Stimulated activated CD8-positive, alpha-beta memory T cell treated with anti-CD3 and anti-CD28 coated beads, Interleukin-7, amount 100 ng/mL, for 4 hours (primary cell): ENCODE measurements around the gene COL20A1.
"Not testable (repeated sequence)": the region's sequence is repeated elsewhere in the genome, so short reads cannot be mapped to it uniquely, and the experiment has no call there.

Source experiments
- DNase-seq, 2 donors: peaks; one replicate each; pipeline ENCODE4 v3.0.0-alpha.2; 2020; ENCODE audit warnings: low read depth in 2 of 2

Gene COL20A1

DNA sequence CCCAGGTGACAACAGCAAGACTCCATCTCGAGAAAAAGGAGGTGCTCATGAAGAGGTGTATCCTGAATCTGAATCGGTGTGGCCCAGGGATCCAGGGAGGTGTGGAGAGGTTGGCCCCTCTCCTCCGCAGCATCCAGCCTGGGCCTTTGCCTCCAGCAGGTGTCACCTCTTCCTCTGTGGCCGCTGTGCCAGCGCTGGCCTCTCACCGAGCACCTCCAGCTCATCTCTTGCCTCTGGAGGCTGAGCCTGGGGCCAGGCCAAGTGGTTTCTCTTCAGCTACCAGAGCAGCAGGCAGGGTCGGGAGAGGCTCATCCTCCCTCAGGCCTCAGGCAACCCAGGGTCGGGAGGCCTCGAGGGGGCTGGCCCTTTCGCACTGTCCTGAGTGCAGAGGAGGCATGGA, 1.2 kb upstream of the COL20A1 start:
- no peak for DNase-seq

DNA sequence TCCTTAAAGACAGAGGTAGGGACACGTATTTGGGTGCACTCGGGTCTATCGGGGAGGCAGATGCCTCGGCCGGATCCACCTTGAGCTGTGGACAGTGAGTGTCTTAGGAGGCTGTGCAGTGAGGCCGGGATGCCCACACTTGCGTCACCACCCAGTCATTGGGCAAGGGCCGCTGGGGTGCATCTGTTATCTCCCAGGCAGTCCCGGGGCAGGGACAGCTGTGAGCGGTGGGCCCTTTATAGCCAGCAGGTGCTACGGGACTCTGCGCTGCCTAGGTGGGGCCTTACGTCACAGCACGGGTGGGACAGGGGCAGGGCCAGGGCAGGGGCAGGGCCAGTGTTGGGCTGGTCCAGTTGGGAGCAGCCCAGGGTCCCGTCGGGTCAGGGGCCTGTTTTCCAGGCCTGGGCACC, 689 bp upstream of the COL20A1 start:
- no peak for DNase-seq

DNA sequence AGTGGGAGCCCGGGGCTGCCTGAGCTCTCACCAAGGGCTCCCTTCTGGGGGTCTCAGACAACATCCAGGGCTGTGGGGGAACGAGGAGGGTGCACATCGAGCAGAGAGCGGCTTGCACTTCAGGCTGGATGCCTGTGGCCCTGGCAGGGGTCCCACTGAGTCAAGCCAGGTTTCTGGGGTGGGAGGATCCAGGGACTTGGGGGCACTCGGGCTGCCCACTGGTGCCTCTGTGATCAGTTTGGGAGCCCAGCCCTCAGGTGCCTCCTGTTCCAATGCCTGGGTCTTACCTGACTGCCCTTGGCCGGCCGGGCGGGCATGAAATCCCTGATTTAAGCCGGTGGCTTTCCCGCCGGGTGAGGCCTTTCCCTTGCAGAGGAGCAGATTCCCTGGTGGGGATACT, 470 bp downstream of the COL20A1 start:
- DNase-seq = no peak

DNA sequence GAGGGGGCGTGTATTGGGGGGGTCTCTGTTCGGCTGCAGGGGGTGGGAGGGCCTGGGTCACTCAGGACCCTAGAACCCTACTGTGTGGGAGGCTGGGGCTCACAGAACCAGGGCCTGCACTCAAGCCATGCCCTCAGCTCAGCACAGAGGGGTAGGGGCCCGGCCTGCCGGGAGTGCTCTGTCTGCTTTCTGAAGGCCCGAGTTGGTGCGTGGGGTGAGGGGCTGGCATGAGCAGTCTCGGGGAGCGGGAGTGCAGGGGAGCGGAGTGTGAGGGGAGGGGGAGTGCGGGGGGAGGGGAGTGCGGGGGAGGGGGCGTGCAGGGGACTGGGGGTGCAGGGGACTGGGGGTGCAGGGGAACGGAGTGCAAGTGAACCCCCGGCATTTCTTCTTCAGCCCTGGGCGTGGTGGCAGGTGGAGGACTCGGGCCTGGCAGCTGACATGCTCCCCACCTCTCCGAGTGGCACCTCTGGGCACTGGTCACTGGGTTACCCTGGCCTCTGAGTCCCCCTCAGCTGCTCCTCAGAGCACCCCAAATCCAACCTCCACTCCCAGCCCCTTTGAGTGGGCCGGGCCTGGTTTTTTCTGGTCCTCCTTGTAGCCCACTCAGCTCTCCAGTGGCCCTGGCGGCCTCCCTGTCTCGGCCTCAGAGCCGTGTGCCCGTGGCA, 1.0 kb downstream of the COL20A1 start:
- DNase-seq = no peak

DNA sequence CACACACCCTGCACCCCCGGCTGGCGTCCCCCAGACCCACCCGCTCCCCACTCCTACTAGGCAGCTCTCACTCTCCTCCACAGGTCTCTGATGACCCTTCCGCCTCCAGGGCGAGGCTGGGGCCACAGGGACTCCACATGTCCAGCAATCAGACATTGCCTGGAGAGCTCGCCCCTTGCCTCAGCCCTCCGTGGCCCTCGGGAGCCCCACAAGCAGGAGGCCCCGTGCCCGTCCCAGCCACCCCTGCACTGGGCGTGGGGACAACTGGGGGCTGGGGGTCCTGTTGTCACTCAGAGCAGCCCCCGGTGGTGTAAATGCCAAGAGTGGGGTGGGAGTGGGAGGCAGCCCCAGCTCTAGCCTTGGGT, 1.5 kb downstream of the COL20A1 start:
- DNase-seq = no peak

DNA sequence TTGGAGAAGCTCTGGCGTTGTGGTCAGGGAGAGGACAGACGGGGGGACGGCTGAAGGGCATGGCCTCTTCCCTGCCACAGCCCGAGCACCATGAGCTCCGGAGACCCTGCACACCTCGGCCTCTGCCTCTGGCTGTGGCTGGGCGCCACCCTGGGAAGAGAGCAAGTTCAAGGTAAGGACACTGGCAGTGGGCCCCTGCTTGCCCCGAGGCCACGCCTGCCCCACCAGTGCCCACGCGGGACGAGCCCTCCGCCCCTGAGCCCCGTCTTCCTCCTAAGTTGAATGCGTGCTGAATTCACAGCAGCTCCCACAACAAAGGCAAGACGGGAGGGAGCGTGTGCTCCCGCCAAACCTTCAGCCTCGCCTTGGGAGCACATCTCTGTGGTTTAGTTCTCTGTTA, 2.0 kb downstream of the COL20A1 start:
- DNase-seq = no peak

DNA sequence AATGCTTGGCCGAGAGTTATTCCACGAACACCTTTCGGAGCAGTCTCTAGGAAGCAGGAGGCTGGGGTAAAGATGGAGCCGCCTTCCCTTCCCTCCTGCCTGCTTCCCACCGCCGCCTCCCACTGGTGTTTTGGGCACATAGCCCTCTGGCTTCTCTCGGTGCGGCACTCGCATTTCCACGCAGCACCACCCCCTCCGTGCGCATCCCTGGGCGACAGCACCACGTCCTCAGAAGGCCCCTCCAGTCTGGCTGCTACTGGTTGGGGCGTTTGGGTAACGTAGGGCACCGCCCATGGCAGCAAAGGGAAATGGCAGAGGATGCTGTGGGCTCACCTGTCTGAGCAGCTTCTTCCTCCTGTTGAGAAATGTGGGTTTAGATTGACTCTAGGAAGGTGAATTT, 2.4 kb downstream of the COL20A1 start:
- no peak for DNase-seq

DNA sequence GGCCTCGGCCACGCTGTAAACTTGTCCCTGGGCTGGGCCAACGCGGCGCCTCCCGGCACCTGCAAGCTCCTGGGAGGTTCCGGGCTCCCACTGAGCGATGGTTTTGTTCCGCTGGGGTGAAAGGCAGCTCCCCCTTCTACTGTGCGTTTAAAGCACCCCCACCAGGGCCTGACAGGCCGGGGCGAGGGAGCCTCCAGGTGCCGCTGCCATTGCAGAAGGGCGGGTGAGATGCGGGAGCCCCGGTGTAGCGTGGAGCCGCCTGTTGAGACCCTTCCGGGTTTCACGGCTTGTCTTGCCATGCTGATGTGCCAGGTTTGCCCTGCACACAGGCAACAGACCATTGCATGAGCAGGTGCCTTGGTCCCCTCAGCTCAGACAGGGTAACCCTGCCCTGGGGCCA, 2.9 kb downstream of the COL20A1 start:
- no peak for DNase-seq

DNA sequence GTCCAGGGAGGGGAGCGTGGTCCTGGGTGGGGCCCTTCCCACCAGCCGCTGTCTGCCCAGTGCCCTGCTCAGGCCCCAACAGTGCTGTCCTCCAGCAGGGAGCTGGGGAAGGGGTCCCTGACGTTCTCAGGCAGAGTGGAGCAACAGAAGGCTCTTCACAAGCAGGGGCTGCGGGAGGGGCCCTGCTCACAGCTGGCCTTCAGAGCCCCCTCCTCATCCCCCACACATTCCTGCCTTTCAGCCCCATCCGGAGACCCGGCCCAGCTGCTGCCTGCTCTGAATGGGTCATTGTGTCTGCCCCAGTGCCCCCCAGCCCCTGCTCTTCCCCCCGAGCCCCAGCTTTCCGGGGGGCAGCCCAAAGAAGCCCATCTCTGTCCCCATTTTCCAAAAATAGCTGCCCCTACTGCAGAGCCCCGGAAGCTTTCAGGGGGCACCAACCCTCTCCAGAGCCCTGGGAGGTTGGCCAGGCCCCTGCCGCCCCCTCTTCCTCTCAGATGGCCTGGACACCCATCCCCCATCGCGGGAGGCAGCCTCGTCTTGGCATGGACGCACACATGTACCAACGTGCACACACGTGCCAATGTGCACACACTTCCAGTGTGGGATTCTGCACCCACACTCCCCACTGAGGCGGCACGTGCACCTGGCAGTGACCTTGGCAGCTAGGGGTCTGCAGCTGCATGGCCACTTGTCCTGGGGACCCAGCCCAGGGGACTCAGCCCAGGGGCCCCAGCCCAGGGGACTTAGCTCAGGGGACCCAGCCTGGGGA, 3.7 kb downstream of the COL20A1 start:
- no peak for DNase-seq

DNA sequence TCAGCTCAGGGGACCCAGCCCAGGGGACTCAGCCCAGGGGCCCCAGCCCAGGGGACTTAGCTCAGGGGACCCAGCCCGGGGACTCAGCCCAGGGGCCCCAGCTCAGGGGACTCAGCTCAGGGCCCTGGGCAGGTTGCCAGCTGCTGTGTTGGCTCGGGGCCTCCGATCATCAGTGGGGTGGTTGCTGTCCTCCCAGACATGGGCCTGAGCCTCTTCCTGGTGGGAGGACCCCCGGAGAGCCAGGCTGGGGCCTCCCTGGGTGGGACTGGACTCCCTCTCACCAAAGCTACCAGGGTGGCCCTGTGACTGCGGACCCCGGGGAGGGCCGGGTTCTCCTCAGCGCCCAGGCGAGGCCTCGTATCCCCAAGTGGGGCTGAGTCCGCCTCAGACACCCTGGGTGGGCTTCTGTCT, 4.4 kb downstream of the COL20A1 start:
- no peak for DNase-seq

DNA sequence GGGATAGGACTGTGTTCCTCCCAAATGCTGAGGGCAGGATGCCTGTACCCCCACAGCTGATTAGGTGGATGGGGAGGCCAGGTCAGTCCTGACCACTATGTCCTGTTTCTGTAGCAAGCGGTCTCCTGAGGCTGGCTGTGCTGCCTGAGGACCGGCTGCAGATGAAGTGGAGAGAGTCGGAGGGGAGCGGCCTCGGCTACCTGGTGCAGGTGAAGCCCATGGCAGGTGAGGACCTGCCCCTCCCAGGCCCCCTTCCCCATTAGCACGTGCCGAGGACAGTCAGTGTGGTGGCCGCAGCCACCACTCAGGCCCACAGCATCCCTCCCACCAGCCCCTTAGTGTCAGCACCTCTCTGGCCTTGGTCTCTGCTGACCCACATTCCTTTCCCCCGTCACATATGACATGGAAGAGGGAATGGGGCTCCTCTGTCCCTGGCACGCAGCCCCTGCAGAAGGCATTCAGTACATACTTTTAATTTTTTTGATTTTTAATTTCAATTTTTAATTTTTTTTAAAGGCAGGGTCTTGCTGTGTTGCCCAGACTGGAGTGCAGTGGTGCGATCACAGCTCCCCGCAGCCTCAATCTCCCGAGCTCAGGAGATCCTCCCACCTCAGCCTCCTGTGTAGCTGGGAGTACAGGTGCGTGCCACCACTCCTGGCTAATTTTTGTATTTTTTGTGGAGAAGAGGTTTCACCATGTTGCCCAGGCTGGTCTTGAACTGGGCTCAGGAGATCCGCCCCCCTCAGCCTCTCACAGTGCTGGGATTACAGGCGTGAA, 5.0 kb downstream of the COL20A1 start:
- DNase-seq = no peak

DNA sequence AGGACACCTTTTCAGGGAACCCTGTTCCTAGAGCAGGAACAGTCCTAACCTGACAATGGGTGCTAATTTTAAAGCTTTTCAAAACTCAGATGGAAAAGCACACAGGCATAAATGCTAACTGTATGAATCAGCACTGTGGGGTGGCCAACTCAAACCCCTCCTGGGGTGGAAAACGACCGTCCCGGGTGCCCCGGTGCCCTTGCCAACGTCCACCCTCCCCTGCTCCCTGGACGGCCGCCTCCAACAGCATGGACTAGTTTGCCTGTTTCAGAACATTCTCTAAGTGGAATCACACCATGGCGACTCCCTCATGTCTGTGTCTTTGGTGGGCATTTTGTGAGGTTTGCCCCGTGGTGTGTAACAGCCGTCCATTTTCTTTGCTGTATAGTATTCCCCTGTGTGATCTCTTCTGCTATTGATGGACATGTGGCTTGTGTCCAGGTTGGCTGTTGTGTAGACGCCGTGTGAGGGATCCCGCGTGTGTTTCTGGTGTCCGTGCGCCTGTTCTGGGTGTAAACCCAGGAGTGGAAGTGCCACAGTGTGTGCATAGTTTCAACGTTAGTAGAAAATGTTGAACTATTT, 5.8 kb downstream of the COL20A1 start:
- DNase-seq = no peak

DNA sequence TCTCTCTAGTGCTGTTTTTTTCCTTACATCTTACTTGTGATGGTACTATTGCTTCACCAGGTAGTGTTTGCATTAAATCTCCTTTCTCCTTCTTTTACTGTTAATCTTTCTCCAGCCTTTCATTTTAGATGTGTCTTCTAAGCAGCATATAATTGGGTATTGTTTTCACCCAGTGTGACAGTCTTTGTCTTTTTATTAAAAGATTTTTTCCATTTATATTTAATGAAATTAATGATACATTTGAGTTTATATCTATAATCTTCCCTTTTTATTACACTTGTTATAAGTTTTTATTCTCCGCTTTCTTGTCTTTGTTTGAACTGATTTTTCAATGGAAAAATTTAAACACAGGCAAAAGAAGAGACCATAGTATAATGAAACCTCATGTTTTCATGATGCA, 8.7 kb downstream of the COL20A1 start:
- DNase-seq = no peak

DNA sequence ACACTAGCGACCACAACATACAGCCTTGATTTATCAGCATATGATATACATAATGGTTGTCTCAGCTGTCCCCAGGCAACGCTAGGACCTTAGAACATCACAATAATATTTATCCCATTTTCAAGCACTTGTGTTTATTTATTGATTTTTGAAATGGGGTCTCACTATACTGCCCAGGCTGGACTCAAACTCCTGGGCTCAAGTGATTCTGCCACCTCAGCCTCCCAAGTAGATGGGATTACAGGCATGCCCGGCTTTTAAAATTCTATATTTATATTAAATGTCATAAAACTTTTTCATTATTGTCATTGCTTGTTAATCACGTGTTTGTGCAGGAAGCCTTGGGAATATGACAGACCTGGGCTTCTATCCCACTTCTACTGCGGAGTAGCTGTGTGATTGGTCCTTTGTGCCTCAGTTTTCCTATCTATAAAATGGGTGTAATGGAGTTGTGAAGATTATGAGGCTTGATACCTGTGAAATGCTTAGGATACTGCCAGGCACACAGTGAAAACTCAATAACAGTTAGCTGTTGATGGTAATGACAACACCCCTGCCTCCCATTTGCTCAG, 10.2 kb downstream of the COL20A1 start:
- no peak for DNase-seq

DNA sequence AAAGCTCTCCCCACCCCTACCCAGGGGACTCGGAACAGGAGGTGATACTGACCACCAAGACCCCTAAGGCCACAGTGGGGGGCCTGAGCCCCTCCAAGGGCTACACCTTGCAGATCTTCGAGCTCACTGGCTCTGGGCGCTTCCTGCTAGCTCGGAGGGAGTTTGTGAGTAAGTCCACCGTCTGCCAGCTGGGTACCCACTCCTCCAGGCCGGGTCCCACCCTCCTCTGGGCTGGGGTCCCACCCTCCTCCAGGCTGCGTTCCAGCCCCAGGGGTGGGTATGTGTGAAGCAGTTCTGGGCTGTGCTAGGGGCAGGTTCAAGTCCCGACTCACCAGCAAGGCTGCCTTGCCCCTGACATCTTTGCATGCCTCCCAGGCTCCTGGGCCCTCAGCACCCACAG, 12.4 kb downstream of the COL20A1 start:
- no peak for DNase-seq

DNA sequence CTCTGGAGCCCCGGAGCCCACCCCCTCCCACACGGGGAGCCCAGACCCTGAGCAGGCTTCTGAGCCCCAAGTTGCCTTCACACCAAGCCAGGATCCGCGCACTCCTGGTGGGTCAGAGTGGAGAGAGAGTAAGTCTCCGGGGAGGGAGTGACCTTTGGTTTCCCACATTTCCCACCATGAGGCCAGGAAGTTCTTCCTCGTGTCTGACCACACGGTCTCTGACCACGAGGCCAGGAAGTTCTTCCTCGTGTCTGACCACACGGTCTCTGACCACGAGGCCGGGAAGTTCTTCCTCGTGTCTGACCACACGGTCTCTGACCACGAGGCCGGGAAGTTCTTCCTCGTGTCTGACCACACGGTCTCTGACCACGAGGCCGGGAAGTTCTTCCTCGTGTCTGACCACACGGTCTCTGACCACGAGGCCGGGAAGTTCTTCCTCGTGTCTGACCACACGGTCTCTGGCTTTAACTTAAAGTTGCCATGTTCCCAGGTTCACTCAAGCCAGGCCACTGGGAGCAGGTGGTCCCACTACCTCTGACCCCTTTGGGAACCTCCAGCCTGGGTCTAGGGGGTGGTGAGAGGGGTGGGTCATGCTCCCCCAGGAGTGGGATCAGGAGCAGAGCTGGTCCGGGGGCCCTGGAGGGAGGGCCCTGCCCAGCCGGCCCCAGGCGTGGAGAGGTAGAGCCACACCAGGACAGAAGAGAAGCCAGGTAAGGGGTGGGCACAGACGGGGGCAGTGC, 13.1 kb downstream of the COL20A1 start:
- not testable (repeated sequence) for DNase-seq

DNA sequence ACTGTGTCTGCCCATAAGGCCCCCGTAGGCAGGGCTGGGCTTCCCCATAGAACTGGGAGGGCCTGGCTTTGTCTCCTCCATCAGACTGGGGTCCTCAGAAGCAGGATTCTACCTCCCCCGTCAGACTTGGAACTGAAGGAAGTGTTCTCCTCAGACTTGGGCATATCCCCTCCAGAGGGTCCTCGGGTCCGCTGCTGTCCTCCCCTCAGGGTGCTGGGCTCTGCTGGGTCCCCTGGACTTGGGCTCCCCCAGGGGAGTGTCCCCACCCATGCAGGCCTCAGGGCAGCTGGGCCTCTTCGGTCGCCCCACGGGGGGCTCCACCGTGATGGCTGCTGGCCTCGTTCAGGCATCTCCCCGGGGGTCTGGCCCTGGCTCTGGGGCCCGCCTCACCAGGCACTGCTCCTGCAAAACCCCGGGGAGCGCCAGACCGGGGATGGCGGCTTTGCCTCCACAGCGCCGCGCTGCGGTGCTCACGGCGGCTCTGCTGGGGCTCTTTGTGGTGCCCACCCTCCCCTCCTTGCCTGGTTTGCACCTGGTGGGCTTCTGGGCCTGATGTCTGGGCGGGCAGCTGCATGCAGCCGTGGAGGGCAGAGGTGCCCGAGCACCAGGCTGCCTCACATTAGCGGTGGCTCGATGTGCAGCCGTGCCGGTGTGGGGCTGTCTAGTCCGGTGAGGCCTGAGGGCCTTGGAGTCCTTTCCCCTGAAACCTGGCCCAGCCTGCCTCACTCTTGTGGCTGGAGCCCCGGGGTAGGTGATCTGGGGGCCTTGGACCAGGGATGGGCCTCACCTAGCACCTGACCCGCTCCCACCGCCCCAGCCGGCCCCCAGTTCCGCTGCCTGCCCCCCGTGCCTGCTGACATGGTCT, 13.9 kb downstream of the COL20A1 start:
- DNase-seq = no peak

DNA sequence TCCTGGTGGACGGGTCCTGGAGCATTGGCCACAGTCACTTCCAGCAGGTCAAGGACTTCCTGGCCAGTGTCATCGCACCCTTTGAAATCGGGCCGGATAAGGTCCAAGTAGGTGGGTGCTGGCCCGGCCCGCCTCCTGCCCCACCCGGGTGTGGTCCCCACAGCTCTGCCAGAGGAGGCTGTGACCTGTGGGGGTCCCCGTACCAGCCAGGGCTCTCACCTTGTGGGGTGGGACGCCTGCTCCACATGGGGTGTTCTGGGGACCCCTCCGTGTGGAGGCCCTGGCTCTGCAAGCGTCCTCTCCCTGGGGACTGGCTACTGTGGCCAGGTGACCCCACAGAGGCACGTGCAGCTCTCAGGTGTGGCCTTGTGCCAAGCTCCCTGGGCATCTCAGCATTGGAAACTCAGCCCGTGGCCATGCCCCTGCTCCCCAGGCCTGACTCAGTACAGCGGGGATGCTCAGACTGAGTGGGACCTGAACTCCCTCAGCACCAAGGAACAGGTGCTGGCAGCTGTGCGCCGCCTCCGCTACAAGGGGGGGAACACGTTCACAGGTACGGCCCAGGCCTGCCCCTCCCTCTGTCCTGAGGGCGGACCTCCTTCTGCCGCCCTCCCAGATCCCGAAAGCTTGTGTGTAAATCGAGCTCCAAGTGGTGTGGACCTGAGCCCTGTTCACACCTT, 14.7 kb downstream of the COL20A1 start:
- DNase-seq = no peak

DNA sequence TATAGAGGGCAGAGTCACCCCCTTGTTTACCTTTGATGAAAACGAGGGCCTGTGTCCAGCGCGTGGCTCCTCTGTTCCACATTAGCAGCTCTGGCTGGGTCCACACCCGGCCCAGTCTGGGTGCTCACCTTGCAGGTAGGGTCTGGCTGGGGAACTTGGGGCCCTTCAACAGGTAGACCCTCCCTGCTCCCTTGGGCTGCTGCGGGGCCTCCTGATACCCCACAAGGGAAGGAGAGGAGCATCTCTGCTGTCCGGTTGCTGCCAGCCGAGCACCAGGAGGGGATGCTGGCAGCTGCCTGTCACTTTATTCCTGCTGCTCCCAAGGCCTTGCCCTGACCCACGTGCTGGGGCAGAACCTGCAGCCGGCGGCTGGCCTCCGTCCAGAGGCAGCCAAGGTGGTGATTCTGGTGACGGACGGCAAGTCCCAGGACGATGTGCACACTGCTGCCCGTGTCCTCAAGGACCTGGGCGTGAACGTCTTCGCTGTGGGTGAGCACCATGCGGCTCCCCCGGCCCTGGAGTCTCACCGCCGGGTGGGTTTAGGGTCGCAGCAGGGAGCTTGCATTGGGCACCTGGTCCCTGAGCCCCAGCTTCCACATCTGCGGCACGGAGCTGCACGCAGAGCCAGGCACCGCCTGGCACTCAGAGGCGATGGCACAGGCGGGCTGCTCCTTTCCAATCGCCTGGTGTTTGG, 15.4 kb downstream of the COL20A1 start:
- DNase-seq = no peak
